GM18519 (cell line): ENCODE data around the gene CNIH3.
A peak's percentile ranks its signal among the peaks of the same experiment; 100 is the strongest.

Source experiments
- ATAC-seq: cut with Tn5 transposase; IDR thresholded peaks from one replicate; pipeline ENCODE4 v1.9.1; 2021; ENCODE audit warnings: mild to moderate bottlenecking, moderate library complexity; ENCODE audit not compliant: unreplicated experiment, low FRiP score

The CNIH3 gene

DNA sequence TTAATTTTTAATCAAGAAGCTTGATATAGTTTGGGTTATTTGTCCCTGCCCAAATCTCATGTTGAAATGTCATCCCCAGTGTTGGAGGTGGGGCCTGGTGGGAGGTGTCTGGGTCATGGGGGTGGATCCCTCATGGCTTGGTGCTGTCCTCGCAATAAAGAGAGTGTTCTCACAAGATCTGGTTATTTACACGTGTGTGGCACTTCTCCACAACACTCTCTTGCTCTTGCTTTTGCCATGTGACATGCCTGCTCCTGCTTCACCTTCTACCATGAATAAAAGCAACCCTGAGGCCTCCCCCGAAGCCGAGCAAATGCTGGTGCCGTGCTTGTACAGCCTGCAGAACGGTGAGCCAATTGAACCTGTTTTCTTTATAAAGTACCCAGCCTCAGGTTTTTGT is 2.6 kb upstream of the CNIH3 start:
- no peak for ATAC-seq

DNA sequence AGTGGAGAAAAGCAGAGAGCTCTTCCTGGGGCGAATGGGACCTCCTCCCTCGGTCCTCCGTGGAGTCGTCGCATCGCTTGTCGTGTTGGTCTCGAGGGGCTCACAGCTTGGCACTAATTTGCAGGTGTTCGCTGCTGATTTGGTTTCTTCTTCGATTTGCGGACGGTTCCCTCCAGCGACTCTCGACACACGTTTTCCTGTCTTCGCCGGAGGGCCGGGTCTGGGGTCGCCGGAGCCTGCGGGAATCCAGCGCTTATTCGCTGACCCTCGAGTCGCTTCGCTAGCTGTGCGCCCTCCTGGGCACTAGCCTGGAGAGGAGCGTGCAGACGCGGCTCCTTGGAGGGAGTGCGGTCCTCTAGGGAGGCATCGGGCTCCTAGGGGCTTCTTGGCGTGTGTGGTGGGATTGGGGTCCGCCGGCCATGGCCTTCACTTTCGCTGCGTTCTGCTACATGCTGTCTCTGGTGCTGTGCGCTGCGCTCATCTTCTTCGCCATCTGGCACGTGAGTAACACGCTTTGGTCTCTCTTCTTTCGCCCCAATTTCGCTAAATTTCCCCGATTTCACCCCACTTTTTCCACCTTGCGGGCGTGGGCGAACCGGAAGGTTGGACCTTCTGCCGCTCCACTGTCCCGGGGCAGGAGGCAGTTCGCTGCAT is 766 bp downstream of the CNIH3 start:
- no peak for ATAC-seq

DNA sequence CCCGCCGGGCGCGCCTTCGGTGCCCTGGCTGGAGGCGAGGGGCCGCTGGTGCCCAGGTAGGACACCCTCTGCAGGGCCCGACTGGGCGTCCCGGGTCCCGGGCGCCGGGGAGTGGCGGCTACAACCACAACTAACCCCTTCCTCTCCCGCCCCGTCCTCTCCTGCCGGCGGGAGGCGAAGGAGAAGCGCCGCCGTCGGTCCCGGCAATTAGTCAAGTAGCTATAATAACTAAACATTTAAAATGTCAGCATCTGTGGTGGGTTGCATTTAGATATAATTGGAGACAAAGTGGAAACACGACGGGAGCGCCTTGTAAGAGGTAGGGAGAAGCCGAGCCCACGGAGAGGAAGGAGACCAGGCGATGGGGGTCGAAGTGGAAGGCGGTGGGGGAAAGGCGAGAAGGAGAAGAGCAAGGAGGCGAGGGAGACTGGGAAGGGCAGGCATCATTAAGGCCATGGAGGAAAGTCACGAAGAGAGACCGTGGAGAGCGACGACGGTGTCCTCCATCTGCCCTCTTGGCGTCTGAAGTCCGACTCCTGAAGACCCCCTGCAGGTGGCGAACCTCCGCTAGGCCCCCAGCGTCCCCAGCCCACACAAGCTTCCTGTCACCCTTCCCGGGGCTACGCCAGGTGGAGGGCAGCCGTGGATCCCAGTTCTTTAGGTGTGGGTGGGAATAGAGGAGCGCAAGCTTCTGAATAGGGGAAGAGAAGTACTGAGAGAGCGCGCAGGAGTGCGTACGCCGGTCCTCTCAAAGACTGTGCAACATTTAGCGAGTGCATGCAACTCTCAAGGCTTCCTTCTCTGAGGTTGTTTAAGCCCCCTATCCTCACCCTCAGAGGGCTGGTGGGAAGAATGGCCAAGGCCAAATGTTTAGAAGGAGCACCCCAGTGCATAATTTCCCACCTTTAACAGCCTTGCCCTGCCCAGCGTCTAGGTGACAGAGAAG is 1.6 kb downstream of the CNIH3 start:
- no peak for ATAC-seq

- no peak for ATAC-seq
These were observed 3.1 kb downstream of the CNIH3 start for GRCh38 chr1:224619209-224619608.

DNA sequence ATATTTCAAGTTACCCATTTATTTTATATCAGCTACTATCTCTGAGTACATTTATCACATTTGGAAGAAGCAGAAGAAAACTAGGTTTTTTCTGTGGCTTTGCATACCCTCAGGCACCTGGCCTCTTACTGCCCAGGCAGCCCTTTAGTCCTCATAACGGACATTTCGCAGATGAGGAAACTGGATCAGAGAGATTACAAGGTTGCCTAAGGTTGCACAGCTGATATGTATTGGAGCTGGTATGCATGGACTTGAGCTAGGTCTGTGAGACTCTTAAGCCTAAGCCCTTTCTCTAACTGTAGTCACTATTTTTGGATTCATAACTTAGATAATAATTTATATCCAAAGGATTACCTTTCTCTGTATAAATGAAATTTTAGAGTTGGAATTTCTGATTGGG is 4.0 kb downstream of the CNIH3 start:
- no peak for ATAC-seq

DNA sequence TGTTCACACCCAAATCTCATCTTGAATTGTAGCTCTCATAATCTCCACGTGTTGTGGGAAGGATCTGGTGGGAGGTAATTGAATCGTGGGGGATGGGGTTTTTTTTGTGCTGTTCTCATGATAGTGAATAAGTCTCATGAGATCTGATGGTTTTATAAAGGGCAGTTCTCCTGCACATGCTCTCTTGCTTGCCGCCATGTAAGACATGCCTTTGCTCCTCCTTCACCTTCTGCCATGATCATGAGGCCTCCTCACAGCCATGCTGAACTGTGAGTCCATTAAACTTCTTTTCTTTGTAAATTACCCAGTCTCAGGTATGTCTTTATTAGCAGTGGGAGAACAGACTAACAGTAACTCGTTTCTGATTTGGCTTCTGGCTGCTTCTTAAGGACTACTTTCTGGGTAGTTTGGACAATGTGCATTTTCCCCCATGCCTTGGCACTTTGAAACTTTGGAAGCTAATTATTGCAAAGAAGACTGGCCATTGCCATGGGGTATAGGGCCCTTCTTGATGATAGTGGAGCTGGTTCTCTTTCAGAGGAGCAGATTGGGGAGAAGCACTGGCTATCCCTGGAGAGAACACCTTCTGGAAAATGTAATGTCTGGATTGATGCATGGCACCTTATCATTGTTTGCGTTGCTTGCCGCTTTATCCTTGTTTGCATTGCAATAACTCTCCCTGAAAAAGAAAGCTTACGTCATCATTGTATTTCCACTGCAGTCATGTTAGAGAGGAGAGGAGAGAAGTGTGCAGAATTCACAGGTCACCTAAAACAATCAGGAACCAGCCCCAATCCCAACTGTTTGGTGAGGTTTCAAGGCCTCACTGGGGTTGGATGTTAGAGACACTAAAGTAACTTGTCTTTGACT is 5.9 kb downstream of the CNIH3 start:
- ATAC-seq: no peak

GRCh38 chr1:224622831-224623230 is 6.7 kb downstream of the CNIH3 start:
- no peak for ATAC-seq

DNA sequence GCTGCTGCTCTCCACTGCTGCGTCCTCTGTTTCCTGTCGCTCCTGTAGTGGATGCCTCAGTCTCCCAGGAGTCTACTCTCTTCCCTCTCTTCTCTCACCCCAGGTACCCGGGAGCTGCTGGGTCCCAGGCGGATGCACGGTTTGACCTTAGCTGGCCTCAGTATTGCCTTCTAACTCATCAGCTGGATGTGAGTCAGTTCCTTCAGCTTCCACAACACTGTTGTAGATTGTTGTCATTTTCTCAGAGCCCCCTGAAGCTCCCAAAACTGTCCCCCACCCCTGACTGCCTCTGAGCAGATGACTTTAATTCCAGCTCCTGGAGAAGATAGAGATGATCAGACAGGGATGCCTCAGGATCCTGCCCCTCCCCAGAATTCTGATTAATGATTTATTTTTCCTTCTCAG is 7.2 kb downstream of the CNIH3 start:
- ATAC-seq: no peak

DNA sequence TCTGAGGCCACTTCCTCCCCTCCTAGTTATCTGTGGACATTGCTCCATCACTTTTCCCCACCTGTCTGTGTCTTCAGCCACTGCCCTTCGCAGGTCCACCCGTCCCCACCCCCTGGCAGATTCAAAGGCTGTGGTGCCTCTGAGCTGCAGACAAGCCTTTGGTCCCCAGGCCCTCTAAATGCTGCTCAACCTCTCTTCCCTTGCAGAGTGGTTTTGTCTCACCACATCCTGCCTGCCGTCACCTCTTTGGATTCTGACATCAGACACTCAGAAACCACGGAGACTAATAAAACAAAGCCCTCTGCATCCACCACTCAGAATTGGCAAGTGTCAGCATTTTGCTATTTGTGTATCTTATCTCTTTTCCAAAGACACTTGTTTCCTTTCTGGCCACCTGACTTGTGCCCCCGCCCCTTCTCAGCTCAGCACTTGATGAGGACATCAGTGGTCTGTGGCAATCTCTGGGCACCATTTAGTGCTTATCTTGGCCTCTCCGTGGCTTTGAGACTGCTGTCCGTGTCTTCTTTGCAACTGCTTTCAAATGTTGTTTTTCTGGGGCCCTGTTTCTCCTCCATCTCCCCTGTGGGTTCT is 7.7 kb downstream of the CNIH3 start:
- ATAC-seq: peak; percentile 97

DNA sequence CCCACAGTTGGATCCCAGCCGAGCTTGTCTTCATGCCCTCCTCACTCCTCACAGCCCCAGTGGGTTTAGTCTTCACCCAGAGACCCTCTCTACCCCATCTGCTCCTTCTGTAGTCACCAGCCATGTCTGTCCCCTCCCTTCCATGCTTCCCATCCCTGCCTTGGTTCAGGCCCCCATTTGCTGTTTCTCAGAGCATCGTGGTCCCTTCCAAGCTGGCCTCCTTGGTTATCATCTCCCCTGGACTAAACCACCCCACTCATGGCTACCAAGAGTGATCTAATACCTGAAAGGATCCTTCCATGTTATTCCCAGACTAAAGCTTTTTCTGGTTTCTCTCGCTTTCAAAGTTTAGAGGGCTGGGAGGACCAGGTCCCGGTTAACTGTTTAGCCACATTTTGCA is 8.3 kb downstream of the CNIH3 start:
- ATAC-seq: no peak

- no peak for ATAC-seq
These were observed 9.9 kb downstream of the CNIH3 start for GRCh38 chr1:224626042-224626441.

GRCh38 chr1:224629965-224630364 is 13.8 kb downstream of the CNIH3 start:
- no peak for ATAC-seq

GRCh38 chr1:224631462-224632115 is 15.5 kb downstream of the CNIH3 start:
- ATAC-seq: no peak

GRCh38 chr1:224632381-224632871 is 16.3 kb downstream of the CNIH3 start:
- no peak for ATAC-seq

GRCh38 chr1:224632921-224633321 is 16.8 kb downstream of the CNIH3 start:
- no peak for ATAC-seq

GRCh38 chr1:224635356-224635755 is 19.2 kb downstream of the CNIH3 start:
- no peak for ATAC-seq

DNA sequence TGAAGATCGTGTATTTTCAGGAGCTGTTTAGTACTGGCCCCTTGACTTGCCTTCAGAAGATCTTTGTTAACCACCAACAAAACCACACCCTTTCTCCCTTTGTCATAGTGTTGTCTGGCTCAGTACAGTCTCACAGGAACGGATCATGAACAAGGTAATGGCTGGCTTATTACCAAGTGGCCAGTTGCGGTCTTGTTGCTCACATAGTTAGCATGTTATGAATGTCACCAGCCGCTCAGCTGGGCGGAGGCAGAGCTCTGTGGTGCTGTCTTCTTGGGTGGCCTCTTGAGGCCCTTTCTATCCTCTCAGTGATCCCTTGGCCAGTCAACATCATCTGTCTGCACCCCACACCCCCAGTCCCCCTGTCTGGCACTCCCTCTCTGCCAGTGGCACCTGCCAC is 21.4 kb downstream of the CNIH3 start:
- ATAC-seq: no peak

- ATAC-seq: no peak
These were observed 21.8 kb downstream of the CNIH3 start for GRCh38 chr1:224637936-224638335.

DNA sequence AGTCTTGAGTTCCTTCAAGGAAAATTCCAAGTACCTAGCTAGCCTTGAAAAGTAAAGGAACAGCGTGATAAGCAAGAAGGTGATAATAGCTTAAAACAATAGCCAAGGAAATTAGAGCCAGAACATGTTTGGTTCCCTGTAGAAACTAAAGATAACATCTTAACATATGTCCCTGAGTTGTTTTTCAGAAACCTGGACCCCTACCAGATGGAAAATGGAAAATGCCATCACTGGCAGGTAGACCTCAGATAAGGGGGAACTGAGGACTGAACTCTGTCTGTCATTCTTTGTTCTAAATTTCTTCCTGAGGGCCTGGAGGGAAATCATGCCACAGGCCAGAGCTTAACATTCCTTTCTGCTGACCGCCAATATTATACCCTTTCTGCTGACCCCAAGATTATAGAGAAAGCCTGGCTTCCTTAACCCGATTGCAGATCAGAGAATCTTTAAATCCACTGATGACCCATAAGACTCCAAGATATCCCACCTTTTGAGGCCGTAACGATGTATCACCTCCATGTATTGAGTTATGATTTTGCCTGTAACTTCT is 23.4 kb downstream of the CNIH3 start:
- no peak for ATAC-seq

- no peak for ATAC-seq
These were observed 23.9 kb downstream of the CNIH3 start for GRCh38 chr1:224640018-224640417.
